RWPE2 (cell line): ENCODE measurements around the gene CDKN2B-AS1.

ENCODE experiments used
- ATAC-seq: fragments of 200-7000 bp; cut with Tn5 transposase; 3 replicates; pipeline ENCODE4 v1.9.1; 2021; ENCODE audit warnings: low read depth
- DNase-seq: peaks from one replicate; pipeline ENCODE4 v3.0.0-alpha.2; 2020; ENCODE audit warnings: low spot score
- H3K27ac ChIP-seq: fragments of 450-650 bp; 2 replicates; pipeline ENCODE4 v1.5.1; 2017; ENCODE audit warnings: mild to moderate bottlenecking; ENCODE audit not compliant: poor library complexity, severe bottlenecking
- H3K27me3 ChIP-seq: fragments of 250-450 bp; sonication (Bioruptor Pico); 2 replicates; pipeline ENCODE4 v1.5.1; 2021; ENCODE audit warnings: mild to moderate bottlenecking, moderate library complexity; ENCODE audit not compliant: insufficient read depth, poor library complexity, severe bottlenecking
- H3K36me3 ChIP-seq: fragments of 250-450 bp; sonication (Bioruptor Pico); 2 replicates; pipeline ENCODE4 v1.5.1; 2020; ENCODE audit warnings: low read depth, mild to moderate bottlenecking, moderate library complexity
- H3K4me1 ChIP-seq: fragments of 250-450 bp; sonication (Bioruptor Pico); 2 replicates; pipeline ENCODE4 v1.5.1; 2021; ENCODE audit warnings: mild to moderate bottlenecking, moderate library complexity; ENCODE audit not compliant: insufficient read depth, poor library complexity, severe bottlenecking
- H3K4me3 ChIP-seq: fragments of 250-450 bp; sonication (Bioruptor Pico); 2 replicates; pipeline ENCODE4 v1.5.1; 2021; ENCODE audit warnings: mild to moderate bottlenecking, moderate library complexity; ENCODE audit not compliant: severe bottlenecking
- H3K9me3 ChIP-seq: fragments of 250-450 bp; sonication (Bioruptor Pico); 2 replicates; pipeline ENCODE4 v1.5.1; 2021; ENCODE audit warnings: mild to moderate bottlenecking, moderate library complexity; ENCODE audit not compliant: severe bottlenecking
- CTCF ChIP-seq: fragments of 450-650 bp; IDR thresholded peaks from one replicate; pipeline ENCODE4 v1.5.1; 2017; ENCODE audit warnings: mild to moderate bottlenecking, moderate library complexity; ENCODE audit not compliant: poor library complexity, severe bottlenecking

Gene CDKN2B-AS1

GRCh38 chr9:22119522-22120158 is 125.0 kb downstream of the CDKN2B-AS1 start:
- TF ChIP-seq CTCF = peak; percentile 81
- peak overlapping the region; percentile 50 for H3K27ac ChIP-seq
- no peak for DNase-seq

DNA sequence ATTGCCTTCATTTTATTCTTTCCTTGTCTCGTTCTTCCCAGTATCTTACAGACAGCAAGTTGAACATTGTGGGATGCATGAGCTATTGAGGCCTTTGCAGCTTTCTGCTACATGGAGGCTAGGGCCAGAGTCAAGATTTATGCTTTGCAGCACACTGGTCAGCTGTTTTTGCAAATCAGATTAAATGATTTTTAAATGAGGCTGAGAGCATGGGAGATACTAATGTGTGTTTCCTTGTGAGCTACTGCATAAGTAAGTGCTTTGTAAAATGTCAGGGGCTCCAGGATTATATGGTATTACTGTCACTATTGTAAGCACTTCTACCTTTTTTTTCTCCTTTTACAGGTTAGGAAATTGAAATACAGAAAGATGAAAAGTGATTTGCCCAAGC is 125.6 kb downstream of the CDKN2B-AS1 start:
- Histone ChIP-seq H3K27me3 (no peaks in the 10 kb centered on the region), H3K27ac (no peak overlapping the region), H3K4me1 (peaks cover 33% of the 10 kb centered on the region), H3K4me3 (no peak overlapping the region), H3K9me3 (peaks cover 7% of the 10 kb centered on the region), H3K36me3 (no peaks in the 10 kb centered on the region)
- no peak for TF ChIP-seq CTCF
- no peak for ATAC-seq
- DNase-seq = no peak

More at GRCh38 chr9:22119522-22120158, 125.0 kb downstream of the CDKN2B-AS1 start:
- Histone ChIP-seq H3K4me3 (no peak overlapping the region), H3K4me1 (peaks cover 28% of the 10 kb centered on the region), H3K36me3 (no peaks in the 10 kb centered on the region), H3K27me3 (no peaks in the 10 kb centered on the region), H3K9me3 (peaks cover 7% of the 10 kb centered on the region)
- peak; percentile 62 for ATAC-seq

DNA sequence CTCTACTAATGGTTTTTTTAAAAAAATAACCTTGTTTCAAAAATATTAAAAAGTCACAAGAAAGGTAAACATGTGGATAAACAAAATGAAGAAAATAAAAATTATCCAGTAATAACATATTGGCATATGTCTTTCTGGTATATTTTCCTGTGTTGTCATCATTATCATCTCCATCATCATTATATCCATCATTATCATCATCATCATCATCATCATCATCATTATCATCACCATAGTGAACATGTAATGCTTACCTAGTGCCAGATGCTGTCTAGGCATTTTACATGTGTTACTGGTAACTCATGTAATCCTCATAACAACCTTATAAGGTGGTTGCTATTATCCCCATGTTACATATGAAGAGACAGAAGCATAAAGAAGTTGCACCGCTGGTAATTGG is 126.0 kb downstream of the CDKN2B-AS1 start:
- Histone ChIP-seq H3K4me3 (no peak overlapping the region), H3K27ac (no peak overlapping the region), H3K27me3 (no peaks in the 10 kb centered on the region), H3K9me3 (peaks cover 7% of the 10 kb centered on the region), H3K36me3 (no peaks in the 10 kb centered on the region), H3K4me1 (peaks cover 33% of the 10 kb centered on the region)
- no peak for DNase-seq
- TF ChIP-seq CTCF = no peak
- no peak for ATAC-seq

GRCh38 chr9:22124263-22125011 is 129.8 kb downstream of the CDKN2B-AS1 start:
- DNase-seq = no peak
- H3K27me3 ChIP-seq = no peaks in the 10 kb centered on the region
- TF ChIP-seq CTCF = no peak
- H3K4me3 ChIP-seq = no peak overlapping the region
- H3K27ac ChIP-seq = peak overlapping the region; percentile 10
- ATAC-seq = peak; percentile 88
- peaks cover 7% of the 10 kb centered on the region for H3K9me3 ChIP-seq
- no peaks in the 10 kb centered on the region for H3K36me3 ChIP-seq
- H3K4me1 ChIP-seq = peaks cover 20% of the 10 kb centered on the region

- no peak for TF ChIP-seq CTCF
- H3K9me3 ChIP-seq = no peaks in the 10 kb centered on the region
- ATAC-seq = peak; percentile 42; the same call in 1 of the 3 replicates
- peaks cover 25% of the 10 kb centered on the region for H3K4me1 ChIP-seq
- no peaks in the 10 kb centered on the region for H3K27me3 ChIP-seq
- peak overlapping the region; percentile 65 for H3K27ac ChIP-seq
- H3K36me3 ChIP-seq = no peaks in the 10 kb centered on the region
- DNase-seq = no peak
- H3K4me3 ChIP-seq = no peak overlapping the region
Observed at GRCh38 chr9:22129133-22129532, 134.5 kb downstream of the CDKN2B-AS1 start.
